ENCODE results near the gene DNAH12.

Gene DNAH12

GRCh38 chr3:57261929-57262328 lies 282.2 kb downstream of the DNAH12 start:
- Histone ChIP-seq H4K5ac (ENCODE audit: low read length) (no peak overlapping the region), H3K4me2 (ENCODE audit: low read length) (no peak overlapping the region), H3K4me1 (ENCODE audit: control insufficient read depth, low read depth, low read length) (no peaks in the 10 kb centered on the region), H3K18ac (ENCODE audit: low read length) (no peak overlapping the region), H2BK120ac (ENCODE audit: low read depth, low read length) (no peak overlapping the region), H3K4ac (ENCODE audit: low read depth, low read length) (no peak overlapping the region), H3K79me2 (ENCODE audit: control insufficient read depth, insufficient read depth, low read length) (no peaks in the 10 kb centered on the region), H3K56ac (ENCODE audit: low read length) (no peak overlapping the region), H3K36me3 (ENCODE audit: control insufficient read depth, insufficient read depth, low read length) (peaks cover 1% of the 10 kb centered on the region), H3K9ac (ENCODE audit: low read length) (no peak overlapping the region), H3K79me1 (ENCODE audit: low read length) (no peaks in the 10 kb centered on the region), H3K27ac (ENCODE audit: low read depth, low read length) (no peak overlapping the region), H3K4me3 (ENCODE audit: low read length) (no peak overlapping the region), H4K8ac (ENCODE audit: low read depth, low read length) (no peak overlapping the region), H2BK15ac (replicated peaks; ENCODE audit: low read depth) (no peak overlapping the region), H3K27me3 (ENCODE audit: insufficient read depth, low read length, poor library complexity) (no peaks in the 10 kb centered on the region), H2BK5ac (ENCODE audit: low read length) (no peak overlapping the region), H3K23ac (ENCODE audit: low read length) (no peak overlapping the region), H2AK5ac (ENCODE audit: low read length) (no peak overlapping the region)
- no CpG with 5 or more reads among the region's 3 CpGs for WGBS (ENCODE audit: extremely low coverage, insufficient coverage, low lambda C conversion rate)
- DNase-seq: no peak

- no peaks in the 10 kb centered on the region for H3K27me3 ChIP-seq (ENCODE audit: insufficient read depth, low read length, poor library complexity)
- no peak overlapping the region for H2AK5ac ChIP-seq (ENCODE audit: low read length)
- H2BK5ac ChIP-seq (ENCODE audit: low read length): no peak overlapping the region
- H3K79me1 ChIP-seq (ENCODE audit: low read length): no peaks in the 10 kb centered on the region
- H4K8ac ChIP-seq (ENCODE audit: low read depth, low read length): no peak overlapping the region
- WGBS (ENCODE audit: extremely low coverage, insufficient coverage, low lambda C conversion rate): no CpG with 5 or more reads among the region's 4 CpGs
- H2BK120ac ChIP-seq (ENCODE audit: low read depth, low read length): no peak overlapping the region
- no peak overlapping the region for H3K18ac ChIP-seq (ENCODE audit: low read length)
- no peak overlapping the region for H3K4ac ChIP-seq (ENCODE audit: low read depth, low read length)
- H3K27ac ChIP-seq (ENCODE audit: low read depth, low read length): no peak overlapping the region
- no peak overlapping the region for H3K23ac ChIP-seq (ENCODE audit: low read length)
- no peak overlapping the region for H3K4me2 ChIP-seq (ENCODE audit: low read length)
- no peak for DNase-seq
- no peaks in the 10 kb centered on the region for H3K4me1 ChIP-seq (ENCODE audit: control insufficient read depth, low read depth, low read length)
- no peaks in the 10 kb centered on the region for H3K79me2 ChIP-seq (ENCODE audit: control insufficient read depth, insufficient read depth, low read length)
- peaks cover 1% of the 10 kb centered on the region for H3K36me3 ChIP-seq (ENCODE audit: control insufficient read depth, insufficient read depth, low read length)
- no peak overlapping the region for H3K56ac ChIP-seq (ENCODE audit: low read length)
- no peak overlapping the region for H3K4me3 ChIP-seq (ENCODE audit: low read length)
- H3K9ac ChIP-seq (ENCODE audit: low read length): no peak overlapping the region
- no peak overlapping the region for H4K5ac ChIP-seq (ENCODE audit: low read length)
- H2BK15ac ChIP-seq (replicated peaks; ENCODE audit: low read depth): no peak overlapping the region
Observed at GRCh38 chr3:57261119-57261518, 283.0 kb downstream of the DNAH12 start.

- Histone ChIP-seq H3K36me3 (ENCODE audit: control insufficient read depth, insufficient read depth, low read length) (peaks cover 1% of the 10 kb centered on the region), H2BK15ac (replicated peaks; ENCODE audit: low read depth) (no peak overlapping the region), H3K79me2 (ENCODE audit: control insufficient read depth, insufficient read depth, low read length) (no peaks in the 10 kb centered on the region), H2BK5ac (ENCODE audit: low read length) (no peak overlapping the region), H3K4me1 (ENCODE audit: control insufficient read depth, low read depth, low read length) (no peaks in the 10 kb centered on the region), H4K8ac (ENCODE audit: low read depth, low read length) (no peak overlapping the region), H3K9ac (ENCODE audit: low read length) (no peak overlapping the region), H3K4ac (ENCODE audit: low read depth, low read length) (no peak overlapping the region), H4K5ac (ENCODE audit: low read length) (no peak overlapping the region), H3K18ac (ENCODE audit: low read length) (no peak overlapping the region), H3K4me2 (ENCODE audit: low read length) (no peak overlapping the region), H2BK120ac (ENCODE audit: low read depth, low read length) (no peak overlapping the region), H3K23ac (ENCODE audit: low read length) (no peak overlapping the region), H3K27ac (ENCODE audit: low read depth, low read length) (no peak overlapping the region), H3K56ac (ENCODE audit: low read length) (no peak overlapping the region), H3K4me3 (ENCODE audit: low read length) (no peak overlapping the region), H2AK5ac (ENCODE audit: low read length) (no peak overlapping the region), H3K79me1 (ENCODE audit: low read length) (no peaks in the 10 kb centered on the region), H3K27me3 (ENCODE audit: insufficient read depth, low read length, poor library complexity) (no peaks in the 10 kb centered on the region)
- no peak for DNase-seq
Observed at GRCh38 chr3:57257678-57258077, 286.5 kb downstream of the DNAH12 start.

GRCh38 chr3:57256844-57257243 lies 287.3 kb downstream of the DNAH12 start:
- no peak overlapping the region for H2BK5ac ChIP-seq (ENCODE audit: low read length)
- no peak overlapping the region for H2AK5ac ChIP-seq (ENCODE audit: low read length)
- H4K8ac ChIP-seq (ENCODE audit: low read depth, low read length): no peak overlapping the region
- no CpG with 5 or more reads among the region's 3 CpGs for WGBS (ENCODE audit: extremely low coverage, insufficient coverage, low lambda C conversion rate)
- DNase-seq: no peak
- H3K56ac ChIP-seq (ENCODE audit: low read length): no peak overlapping the region
- H2BK15ac ChIP-seq (replicated peaks; ENCODE audit: low read depth): no peak overlapping the region
- H4K5ac ChIP-seq (ENCODE audit: low read length): no peak overlapping the region
- no peak overlapping the region for H3K4ac ChIP-seq (ENCODE audit: low read depth, low read length)
- peaks cover 1% of the 10 kb centered on the region for H3K36me3 ChIP-seq (ENCODE audit: control insufficient read depth, insufficient read depth, low read length)
- H3K27me3 ChIP-seq (ENCODE audit: insufficient read depth, low read length, poor library complexity): no peaks in the 10 kb centered on the region
- no peak overlapping the region for H2BK120ac ChIP-seq (ENCODE audit: low read depth, low read length)
- H3K9ac ChIP-seq (ENCODE audit: low read length): no peak overlapping the region
- no peak overlapping the region for H3K4me2 ChIP-seq (ENCODE audit: low read length)
- no peak overlapping the region for H3K23ac ChIP-seq (ENCODE audit: low read length)
- H3K4me1 ChIP-seq (ENCODE audit: control insufficient read depth, low read depth, low read length): no peaks in the 10 kb centered on the region
- no peaks in the 10 kb centered on the region for H3K79me1 ChIP-seq (ENCODE audit: low read length)
- no peaks in the 10 kb centered on the region for H3K79me2 ChIP-seq (ENCODE audit: control insufficient read depth, insufficient read depth, low read length)
- no peak overlapping the region for H3K18ac ChIP-seq (ENCODE audit: low read length)
- H3K4me3 ChIP-seq (ENCODE audit: low read length): no peak overlapping the region
- no peak overlapping the region for H3K27ac ChIP-seq (ENCODE audit: low read depth, low read length)

GRCh38 chr3:57252404-57252803 lies 291.7 kb downstream of the DNAH12 start:
- no peak overlapping the region for H3K23ac ChIP-seq (ENCODE audit: low read length)
- WGBS (ENCODE audit: extremely low coverage, insufficient coverage, low lambda C conversion rate): no CpG with 5 or more reads among the region's 1 CpG
- no peaks in the 10 kb centered on the region for H3K79me1 ChIP-seq (ENCODE audit: low read length)
- no peak overlapping the region for H3K56ac ChIP-seq (ENCODE audit: low read length)
- H3K9ac ChIP-seq (ENCODE audit: low read length): no peak overlapping the region
- no peak for DNase-seq
- H3K27ac ChIP-seq (ENCODE audit: low read depth, low read length): no peak overlapping the region
- H4K8ac ChIP-seq (ENCODE audit: low read depth, low read length): no peak overlapping the region
- peaks cover 1% of the 10 kb centered on the region for H3K36me3 ChIP-seq (ENCODE audit: control insufficient read depth, insufficient read depth, low read length)
- H3K79me2 ChIP-seq (ENCODE audit: control insufficient read depth, insufficient read depth, low read length): no peaks in the 10 kb centered on the region
- no peak overlapping the region for H2AK5ac ChIP-seq (ENCODE audit: low read length)
- no peak overlapping the region for H3K18ac ChIP-seq (ENCODE audit: low read length)
- no peak overlapping the region for H2BK120ac ChIP-seq (ENCODE audit: low read depth, low read length)
- no peak overlapping the region for H3K4me2 ChIP-seq (ENCODE audit: low read length)
- H2BK15ac ChIP-seq (replicated peaks; ENCODE audit: low read depth): no peak overlapping the region
- no peak overlapping the region for H3K4ac ChIP-seq (ENCODE audit: low read depth, low read length)
- no peak overlapping the region for H3K4me3 ChIP-seq (ENCODE audit: low read length)
- no peaks in the 10 kb centered on the region for H3K4me1 ChIP-seq (ENCODE audit: control insufficient read depth, low read depth, low read length)
- H4K5ac ChIP-seq (ENCODE audit: low read length): no peak overlapping the region
- no peaks in the 10 kb centered on the region for H3K27me3 ChIP-seq (ENCODE audit: insufficient read depth, low read length, poor library complexity)
- no peak overlapping the region for H2BK5ac ChIP-seq (ENCODE audit: low read length)

GRCh38 chr3:57244946-57245345 lies 299.2 kb downstream of the DNAH12 start:
- H3K4ac ChIP-seq (ENCODE audit: low read depth, low read length): no peak overlapping the region
- no peaks in the 10 kb centered on the region for H3K79me2 ChIP-seq (ENCODE audit: control insufficient read depth, insufficient read depth, low read length)
- no CpG with 5 or more reads among the region's 2 CpGs for WGBS (ENCODE audit: extremely low coverage, insufficient coverage, low lambda C conversion rate)
- no peaks in the 10 kb centered on the region for H3K27me3 ChIP-seq (ENCODE audit: insufficient read depth, low read length, poor library complexity)
- H3K4me1 ChIP-seq (ENCODE audit: control insufficient read depth, low read depth, low read length): no peaks in the 10 kb centered on the region
- H3K36me3 ChIP-seq (ENCODE audit: control insufficient read depth, insufficient read depth, low read length): no peaks in the 10 kb centered on the region
- no peak overlapping the region for H4K5ac ChIP-seq (ENCODE audit: low read length)
- H3K4me3 ChIP-seq (ENCODE audit: low read length): no peak overlapping the region
- no peak overlapping the region for H4K8ac ChIP-seq (ENCODE audit: low read depth, low read length)
- H3K4me2 ChIP-seq (ENCODE audit: low read length): no peak overlapping the region
- no peak overlapping the region for H3K23ac ChIP-seq (ENCODE audit: low read length)
- H3K79me1 ChIP-seq (ENCODE audit: low read length): no peaks in the 10 kb centered on the region
- no peak overlapping the region for H3K18ac ChIP-seq (ENCODE audit: low read length)
- no peak overlapping the region for H3K27ac ChIP-seq (ENCODE audit: low read depth, low read length)
- H3K9ac ChIP-seq (ENCODE audit: low read length): no peak overlapping the region
- no peak overlapping the region for H2BK15ac ChIP-seq (replicated peaks; ENCODE audit: low read depth)
- H2AK5ac ChIP-seq (ENCODE audit: low read length): no peak overlapping the region
- no peak overlapping the region for H3K56ac ChIP-seq (ENCODE audit: low read length)
- H2BK5ac ChIP-seq (ENCODE audit: low read length): no peak overlapping the region
- DNase-seq: no peak
- no peak overlapping the region for H2BK120ac ChIP-seq (ENCODE audit: low read depth, low read length)
